Sigmoid colon (tissue), 4 donors: ENCODE measurements around the gene RBM26.

Experiments
- EP300 ChIP-seq, 4 donors: sonication (generic); formaldehyde crosslinking; IDR thresholded peaks; one replicate each; pipeline ENCODE4 v1.6.1; 2017; ENCODE audit warnings: antibody characterized with exemption in 4 of 4
- POLR2A ChIP-seq, 2 donors: fragments of 450-650 bp; IDR thresholded peaks; one replicate each; pipeline ENCODE4 v1.6.1; 2016; ENCODE audit warnings: antibody characterized with exemption in 2 of 2, mild to moderate bottlenecking in 2 of 2, moderate library complexity in 2 of 2
- POLR2AphosphoS5 ChIP-seq, 4 donors: sonication (generic); formaldehyde crosslinking; IDR thresholded peaks; one replicate each; pipeline ENCODE4 v1.6.1; 2017; ENCODE audit warnings: antibody characterized with exemption in 4 of 4
- TF ChIP-seq, protein P1 (sequence below), 4 experiments: fragments of 450-650 bp in 3 of 4; fragments of 200-600 bp in 1 of 4; IDR thresholded peaks; one replicate each; pipeline ENCODE4 v1.5.1; 2016 to 2019; ENCODE audit warnings: antibody characterized with exemption in 4 of 4, mild to moderate bottlenecking in 3 of 4, moderate library complexity in 2 of 4

DNA sequence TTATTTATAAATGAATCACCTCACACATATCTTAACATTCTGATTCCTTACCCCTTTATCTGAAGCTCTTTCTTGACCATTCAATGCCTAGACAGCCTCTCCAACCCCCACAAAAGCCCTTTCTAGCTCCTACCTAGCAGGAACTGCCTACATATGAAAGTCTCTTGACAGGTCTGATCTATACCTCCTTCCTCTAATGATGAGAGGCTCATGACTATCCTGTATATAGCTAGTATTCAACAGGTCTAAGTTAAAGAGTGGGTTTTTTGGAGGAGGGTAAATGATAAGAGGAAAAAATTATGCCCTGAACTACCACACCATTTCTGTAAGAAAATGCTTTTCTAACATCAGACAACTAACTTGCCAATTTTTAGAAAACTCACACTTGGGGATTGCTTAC is 47.0 kb downstream of the RBM26 start:
- TF ChIP-seq, protein P1, sequence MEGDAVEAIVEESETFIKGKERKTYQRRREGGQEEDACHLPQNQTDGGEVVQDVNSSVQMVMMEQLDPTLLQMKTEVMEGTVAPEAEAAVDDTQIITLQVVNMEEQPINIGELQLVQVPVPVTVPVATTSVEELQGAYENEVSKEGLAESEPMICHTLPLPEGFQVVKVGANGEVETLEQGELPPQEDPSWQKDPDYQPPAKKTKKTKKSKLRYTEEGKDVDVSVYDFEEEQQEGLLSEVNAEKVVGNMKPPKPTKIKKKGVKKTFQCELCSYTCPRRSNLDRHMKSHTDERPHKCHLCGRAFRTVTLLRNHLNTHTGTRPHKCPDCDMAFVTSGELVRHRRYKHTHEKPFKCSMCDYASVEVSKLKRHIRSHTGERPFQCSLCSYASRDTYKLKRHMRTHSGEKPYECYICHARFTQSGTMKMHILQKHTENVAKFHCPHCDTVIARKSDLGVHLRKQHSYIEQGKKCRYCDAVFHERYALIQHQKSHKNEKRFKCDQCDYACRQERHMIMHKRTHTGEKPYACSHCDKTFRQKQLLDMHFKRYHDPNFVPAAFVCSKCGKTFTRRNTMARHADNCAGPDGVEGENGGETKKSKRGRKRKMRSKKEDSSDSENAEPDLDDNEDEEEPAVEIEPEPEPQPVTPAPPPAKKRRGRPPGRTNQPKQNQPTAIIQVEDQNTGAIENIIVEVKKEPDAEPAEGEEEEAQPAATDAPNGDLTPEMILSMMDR (IDR thresholded peaks at IDR 0.05): no peak
- TF ChIP-seq POLR2AphosphoS5 (IDR thresholded peaks at IDR 0.05) (no peak), POLR2A (IDR thresholded peaks at IDR 0.05) (no peak), EP300 (IDR thresholded peaks at IDR 0.05) (no peak)
